NCI-H1092 (cell line): ENCODE data around the gene SLC7A6.

Experiments used
- DNase-seq: peaks from one replicate; lab custom pipeline; 2025; lab: John Stamatoyannopoulos, UW

The SLC7A6 gene

GRCh38 chr16:68264128-68265077, at the start of gene SLC7A6:
Gene SLC7A6, plus strand, starts transcription at chr16:68264526. Its CDS starts 10,201 bp downstream, at chr16:68274727.
- peak; percentile 57 for DNase-seq

- no peak for DNase-seq
Measured at GRCh38 chr16:68214726-68215125, 49.6 kb upstream of the SLC7A6 start.

GRCh38 chr16:68215302-68215701, 49.0 kb upstream of the SLC7A6 start:
- no peak for DNase-seq

- DNase-seq = no peak
Measured at GRCh38 chr16:68216240-68216639, 48.1 kb upstream of the SLC7A6 start.

- no peak for DNase-seq
Measured at GRCh38 chr16:68217506-68217905, 46.8 kb upstream of the SLC7A6 start.

- DNase-seq = no peak
Measured at GRCh38 chr16:68219725-68220351, 44.5 kb upstream of the SLC7A6 start.

DNA sequence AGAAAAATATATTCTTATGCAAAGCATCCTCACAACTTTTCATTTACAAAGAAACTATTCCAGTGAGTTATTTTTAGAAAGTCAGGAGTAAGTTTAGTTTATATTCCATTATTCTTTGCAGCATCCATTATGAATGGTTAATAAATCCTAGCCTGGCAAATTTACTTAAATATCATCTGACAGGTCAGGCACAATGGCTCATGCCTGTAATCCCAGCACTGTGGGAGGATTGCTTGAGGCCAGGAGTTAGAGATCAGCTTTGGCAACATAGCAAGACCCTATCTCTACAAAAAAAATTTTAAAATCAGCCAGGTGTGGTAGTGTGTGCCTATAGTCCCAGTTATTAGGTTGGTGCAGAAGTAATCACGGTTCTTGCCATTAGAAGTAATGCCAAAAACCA, 41.3 kb upstream of the SLC7A6 start:
- no peak for DNase-seq

DNA sequence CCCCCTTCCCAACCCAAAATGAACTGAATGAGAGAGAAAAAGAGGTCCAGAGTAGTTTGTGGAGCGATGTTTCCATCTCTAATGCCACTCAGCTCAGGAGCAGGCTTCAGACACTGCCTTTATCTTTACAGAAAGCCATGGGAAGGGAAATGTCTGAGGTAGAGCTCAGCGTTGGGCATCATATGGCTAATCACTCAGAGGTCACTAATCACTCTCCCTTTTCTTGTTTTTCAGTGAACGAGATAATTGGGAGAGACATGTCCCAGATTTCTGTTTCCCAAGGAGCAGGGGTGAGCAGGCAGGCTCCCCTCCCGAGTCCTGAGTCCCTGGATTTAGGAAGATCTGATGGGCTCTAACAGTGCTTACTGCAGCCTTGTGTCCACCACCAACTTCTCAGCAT, 38.2 kb upstream of the SLC7A6 start:
- DNase-seq = no peak

DNA sequence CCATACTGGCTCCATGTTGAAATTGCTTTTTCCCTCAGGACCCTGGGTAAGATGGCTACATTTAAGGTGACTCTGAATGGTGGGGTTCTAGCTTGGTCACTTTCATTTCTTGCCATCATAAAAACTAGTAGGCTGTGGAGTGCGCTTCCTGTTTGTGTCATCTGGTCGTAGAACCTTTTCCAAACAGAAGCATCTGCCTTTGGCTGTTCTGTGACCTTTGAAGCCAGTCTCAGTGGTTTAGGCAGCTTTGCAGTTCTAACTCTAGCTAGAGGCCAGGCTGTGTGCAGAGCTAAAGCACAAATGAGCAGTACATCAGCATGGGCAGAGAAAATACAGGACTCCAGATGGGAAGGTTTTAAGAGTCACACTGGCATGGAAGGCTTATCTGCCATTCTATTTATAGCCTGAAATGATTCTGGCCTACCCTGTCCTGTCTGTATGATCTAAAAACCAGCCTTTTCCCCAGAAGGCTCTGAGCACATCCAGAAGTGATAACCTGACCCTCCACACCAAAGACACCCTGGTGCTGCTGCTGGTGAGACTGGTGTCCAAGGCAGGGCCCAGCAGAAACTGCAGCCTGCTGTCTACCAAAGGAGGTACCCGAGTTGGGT, 37.0 kb upstream of the SLC7A6 start:
- no peak for DNase-seq

DNA sequence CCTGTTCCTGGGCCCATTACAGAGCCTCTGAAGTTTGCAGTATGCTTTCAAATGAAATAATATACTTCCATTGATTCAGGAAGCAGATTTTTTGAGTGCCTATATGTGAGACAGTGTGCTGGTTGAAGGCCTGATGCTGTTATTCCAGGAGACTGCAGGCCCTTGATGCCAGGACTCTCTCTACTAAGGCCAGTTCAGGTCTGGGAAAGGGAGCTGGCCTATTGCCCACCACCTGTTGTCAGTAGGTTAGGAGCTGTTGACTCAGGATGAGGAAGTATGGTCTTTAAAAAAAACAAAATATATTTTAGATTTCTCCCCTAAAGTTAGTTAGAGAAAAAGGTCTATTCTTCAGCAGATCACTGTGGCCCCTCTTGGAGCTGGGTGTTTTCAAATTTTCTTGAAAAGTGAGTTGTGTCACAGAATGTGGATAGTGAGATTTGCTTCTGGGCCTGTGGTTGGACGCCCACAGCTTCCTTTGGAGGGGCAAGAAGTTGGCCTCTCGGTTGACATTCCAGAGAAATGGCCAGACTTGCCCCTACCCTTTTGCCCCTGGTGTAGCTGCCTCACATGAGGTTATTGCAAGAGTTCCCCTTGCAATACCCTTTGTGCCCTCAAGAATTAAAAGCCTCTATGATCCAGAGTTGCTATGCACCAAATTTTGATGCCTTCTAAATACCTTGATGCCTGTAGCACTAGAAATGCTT, 36.3 kb upstream of the SLC7A6 start:
- peak; percentile 13 for DNase-seq

DNA sequence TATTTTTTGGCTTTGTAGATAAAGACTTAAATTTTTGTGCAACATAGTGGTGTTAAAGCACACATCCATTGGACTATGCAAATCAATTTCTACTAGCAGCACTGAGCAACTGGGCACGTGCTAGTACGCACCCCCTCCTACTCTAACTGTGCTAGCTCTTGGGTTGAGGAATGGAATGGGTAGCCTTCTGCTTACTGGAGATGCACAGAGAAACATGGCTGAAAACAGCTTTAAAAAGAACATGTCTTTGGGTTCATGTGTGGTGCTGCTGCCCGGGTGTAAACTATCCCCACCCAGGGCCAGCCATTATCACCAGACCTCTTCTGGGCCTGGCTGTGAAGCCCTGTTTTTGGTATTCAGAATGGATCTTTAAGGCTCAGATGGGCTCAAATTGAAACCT, 35.7 kb upstream of the SLC7A6 start:
- DNase-seq = no peak

- peak; percentile 32 for DNase-seq
Measured at GRCh38 chr16:68229431-68230175, 34.7 kb upstream of the SLC7A6 start.

- DNase-seq = no peak
Measured at GRCh38 chr16:68230176-68230571, 34.2 kb upstream of the SLC7A6 start.

- DNase-seq = no peak
Measured at GRCh38 chr16:68230956-68231355, 33.4 kb upstream of the SLC7A6 start.

DNA sequence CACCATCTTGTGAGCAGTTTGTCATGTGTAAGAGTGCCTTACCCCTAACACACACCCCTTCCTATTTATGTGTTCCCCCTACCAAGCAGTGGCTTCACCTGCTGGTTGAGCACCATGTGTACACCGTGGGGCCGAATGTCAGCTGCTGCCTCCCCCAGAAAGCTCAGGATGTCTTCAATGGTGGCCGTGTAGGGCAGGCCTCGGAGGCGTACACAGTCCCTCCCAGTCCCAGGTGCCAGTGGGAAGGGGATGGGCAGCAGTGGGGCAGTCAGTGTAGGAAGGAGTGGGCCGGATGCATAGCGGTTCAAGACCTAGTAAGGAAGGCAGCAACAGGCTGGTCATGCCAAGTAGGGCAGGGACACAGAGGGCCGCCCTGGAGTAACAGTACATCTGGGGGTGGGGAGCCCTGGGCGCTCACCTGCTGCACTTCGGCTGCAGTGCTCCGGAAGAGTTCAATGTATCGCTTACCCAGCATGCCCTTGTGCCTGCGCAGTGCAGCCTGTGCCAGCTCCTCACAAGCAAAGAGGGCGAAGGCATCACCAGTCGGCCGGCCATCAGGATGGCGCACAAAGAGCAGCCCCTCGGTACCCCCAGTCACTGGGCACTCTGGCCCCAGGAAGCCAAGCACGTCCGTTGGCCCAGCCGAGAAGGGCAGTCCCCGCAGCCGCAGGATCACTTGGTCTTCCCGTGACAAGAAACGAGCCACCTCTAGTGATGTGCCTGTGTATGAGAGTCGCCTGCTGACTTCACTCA, 32.8 kb upstream of the SLC7A6 start:
- DNase-seq = no peak

- no peak for DNase-seq
Measured at GRCh38 chr16:68232335-68232734, 32.0 kb upstream of the SLC7A6 start.

DNA sequence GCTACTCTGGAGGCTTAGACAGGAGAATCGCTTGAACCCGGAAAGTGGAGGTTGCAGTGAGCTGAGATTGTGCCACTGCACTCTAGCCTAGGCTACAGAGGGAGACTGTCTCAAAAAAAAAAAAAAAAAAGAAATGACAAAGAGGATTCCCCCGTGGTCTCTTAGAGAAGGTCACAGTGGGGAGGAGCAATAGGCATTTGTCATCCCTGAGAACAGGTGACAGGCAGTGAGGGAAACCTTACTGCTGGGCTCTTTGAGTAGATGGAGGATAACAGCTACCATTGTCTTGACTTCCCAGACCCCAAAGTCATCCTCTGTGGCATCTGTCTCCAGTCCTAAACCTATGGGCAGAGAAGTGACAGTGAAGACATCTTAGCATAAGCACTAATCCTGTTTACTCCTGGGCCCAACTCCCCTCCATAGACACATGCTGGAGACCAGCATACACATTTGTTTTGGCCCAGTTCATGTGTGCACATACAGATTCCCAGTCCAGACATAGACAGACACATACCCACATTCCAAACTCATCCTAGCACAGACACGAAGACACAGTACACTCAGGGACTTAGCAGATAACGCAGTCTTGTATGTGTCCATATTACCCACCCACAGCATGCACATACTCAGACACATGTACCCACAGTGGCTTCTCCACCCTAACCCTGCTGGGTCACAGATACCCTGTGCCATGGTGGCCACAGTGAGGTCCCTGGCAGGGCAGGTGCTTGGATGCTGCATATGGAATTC, 31.1 kb upstream of the SLC7A6 start:
- no peak for DNase-seq

DNA sequence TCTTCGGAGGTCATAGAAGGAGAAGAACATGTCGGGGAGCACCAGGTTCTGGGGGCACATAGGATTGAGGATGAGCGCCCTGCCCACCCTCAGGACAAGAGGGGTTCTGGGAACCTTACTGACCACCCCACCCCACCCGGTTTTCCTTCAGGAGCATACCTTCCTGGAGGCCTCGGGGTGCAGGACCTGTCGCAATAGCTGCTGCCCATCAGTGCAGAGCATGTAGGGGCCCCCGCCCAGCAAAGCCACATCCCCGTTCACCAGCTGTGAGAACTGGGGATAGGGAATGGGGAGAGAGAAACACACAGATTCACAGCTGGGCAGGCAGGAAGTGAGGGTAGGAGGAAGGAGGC, 30.5 kb upstream of the SLC7A6 start:
- DNase-seq = no peak

DNA sequence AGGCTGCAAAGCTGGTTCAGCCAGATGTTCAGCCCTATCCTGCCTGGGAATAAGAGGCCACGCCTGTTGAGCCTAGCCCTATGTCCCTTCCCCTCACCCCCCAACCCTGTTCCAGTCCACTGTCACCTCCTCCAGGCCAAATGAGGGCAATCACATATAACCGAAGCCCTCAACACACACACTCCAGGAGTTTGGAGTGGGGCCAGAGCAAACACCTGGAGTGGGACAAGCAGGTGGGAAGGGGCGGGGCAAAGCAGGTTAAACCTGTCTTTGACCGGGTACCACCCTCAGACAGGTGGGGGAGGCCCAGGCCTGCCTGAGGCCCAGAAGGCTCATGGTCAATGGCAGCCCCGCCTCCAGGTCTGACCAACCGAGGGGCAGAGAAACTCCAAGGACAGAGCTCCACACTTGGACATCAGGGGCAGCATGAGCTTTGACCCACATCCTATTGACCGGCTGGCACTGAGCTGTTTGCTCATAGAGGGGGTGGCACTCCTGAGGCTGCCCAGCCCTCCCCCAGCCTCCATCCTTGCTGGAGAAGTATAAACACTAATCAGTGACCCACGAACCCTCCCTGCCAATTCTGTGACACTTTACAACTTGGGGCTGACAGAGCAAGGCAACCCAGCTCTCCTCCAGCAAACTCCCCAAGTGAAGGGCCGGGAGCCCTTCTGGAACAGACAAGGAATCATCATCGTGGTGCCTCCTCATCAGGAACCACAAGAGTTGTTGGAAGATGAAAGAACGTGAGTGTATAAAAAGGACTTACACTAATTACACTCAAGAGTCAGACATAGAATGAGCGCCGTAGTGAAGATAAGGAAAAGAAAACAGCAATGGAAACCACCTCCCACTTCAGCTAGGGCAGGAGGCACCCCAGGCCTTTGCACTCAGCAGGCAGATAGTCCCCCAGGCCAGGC, 29.9 kb upstream of the SLC7A6 start:
- DNase-seq = peak; percentile 14
